GM19463 (cell line): ENCODE results near the gene SMAD2.
"Not testable (repeated sequence)": the region's sequence is repeated elsewhere in the genome, so short reads cannot be mapped to it uniquely, and the experiment has no call there.

Experiments used
- ATAC-seq: cut with Tn5 transposase; IDR thresholded peaks from one replicate; pipeline ENCODE4 v1.9.1; 2021; ENCODE audit warnings: mild to moderate bottlenecking, moderate library complexity; ENCODE audit not compliant: unreplicated experiment

The SMAD2 gene

GRCh38 chr18:47858607-47859006 lies 71.9 kb downstream of the SMAD2 start:
- no peak for ATAC-seq

GRCh38 chr18:47847635-47848034 lies 82.8 kb downstream of the SMAD2 start:
- ATAC-seq, result no peak

- no peak for ATAC-seq
These were observed 84.0 kb downstream of the SMAD2 start for GRCh38 chr18:47846431-47846830.

- no peak for ATAC-seq
These were observed 85.5 kb downstream of the SMAD2 start for GRCh38 chr18:47844828-47845498.

- ATAC-seq, result no peak
These were observed 87.6 kb downstream of the SMAD2 start for GRCh38 chr18:47842836-47843235.

GRCh38 chr18:47838396-47838795 lies 92.1 kb downstream of the SMAD2 start:
- ATAC-seq, result no peak

GRCh38 chr18:47832348-47832747 lies 98.1 kb downstream of the SMAD2 start:
- no peak for ATAC-seq

- no peak for ATAC-seq
These were observed 99.1 kb downstream of the SMAD2 start for GRCh38 chr18:47831351-47831750.

- no peak for ATAC-seq
These were observed 99.7 kb downstream of the SMAD2 start for GRCh38 chr18:47830772-47831171.

- ATAC-seq, result no peak
These were observed 100.6 kb downstream of the SMAD2 start for GRCh38 chr18:47829831-47830230.

- not testable (repeated sequence) for ATAC-seq
These were observed 102.4 kb downstream of the SMAD2 start for GRCh38 chr18:47828031-47828430.

GRCh38 chr18:47826157-47827074 lies 104.0 kb downstream of the SMAD2 start:
- ATAC-seq, result no peak

GRCh38 chr18:47821314-47821713 lies 109.1 kb downstream of the SMAD2 start:
- no peak for ATAC-seq

- no peak for ATAC-seq
These were observed 112.7 kb downstream of the SMAD2 start for GRCh38 chr18:47817795-47818077.

- ATAC-seq, result no peak
These were observed 113.3 kb downstream of the SMAD2 start for GRCh38 chr18:47817017-47817794.

GRCh38 chr18:47815486-47816270 lies 114.8 kb downstream of the SMAD2 start:
- ATAC-seq, result no peak

GRCh38 chr18:47809420-47809819 lies 121.0 kb downstream of the SMAD2 start:
- no peak for ATAC-seq

- ATAC-seq, result no peak
These were observed 127.7 kb downstream of the SMAD2 start for GRCh38 chr18:47802802-47803201.

GRCh38 chr18:47801817-47802216 lies 128.6 kb downstream of the SMAD2 start:
- ATAC-seq, result no peak

- no peak for ATAC-seq
These were observed 129.7 kb downstream of the SMAD2 start for GRCh38 chr18:47800756-47801155.

- ATAC-seq, result no peak
These were observed 130.2 kb downstream of the SMAD2 start for GRCh38 chr18:47800248-47800647.
